ENCODE data around the gene SPRY2.
"Not testable (repeated sequence)": the region's sequence is repeated elsewhere in the genome, so short reads cannot be mapped to it uniquely, and the experiment has no call there.

SPRY2 gene

DNA sequence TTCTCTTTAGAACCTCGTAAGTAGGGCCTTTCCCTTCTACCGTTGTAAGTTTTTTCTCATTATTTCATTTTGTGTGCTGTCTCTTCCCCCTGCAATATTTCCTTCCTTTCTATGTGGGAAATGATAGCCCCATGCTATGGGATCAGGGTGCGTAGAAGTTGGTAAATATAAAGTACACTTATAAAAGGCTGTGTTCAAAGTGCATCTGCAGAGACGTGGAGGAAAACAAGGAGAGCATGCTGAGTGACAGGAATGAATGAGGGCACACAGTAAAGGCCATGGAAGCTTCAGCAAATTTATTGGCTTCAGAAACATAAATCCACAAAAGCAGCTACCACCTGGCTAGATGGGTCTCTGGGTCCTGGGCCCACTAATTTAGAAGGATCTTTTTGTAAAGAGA lies 21.6 kb upstream of the SPRY2 start:
- TF ChIP-seq, protein P1, sequence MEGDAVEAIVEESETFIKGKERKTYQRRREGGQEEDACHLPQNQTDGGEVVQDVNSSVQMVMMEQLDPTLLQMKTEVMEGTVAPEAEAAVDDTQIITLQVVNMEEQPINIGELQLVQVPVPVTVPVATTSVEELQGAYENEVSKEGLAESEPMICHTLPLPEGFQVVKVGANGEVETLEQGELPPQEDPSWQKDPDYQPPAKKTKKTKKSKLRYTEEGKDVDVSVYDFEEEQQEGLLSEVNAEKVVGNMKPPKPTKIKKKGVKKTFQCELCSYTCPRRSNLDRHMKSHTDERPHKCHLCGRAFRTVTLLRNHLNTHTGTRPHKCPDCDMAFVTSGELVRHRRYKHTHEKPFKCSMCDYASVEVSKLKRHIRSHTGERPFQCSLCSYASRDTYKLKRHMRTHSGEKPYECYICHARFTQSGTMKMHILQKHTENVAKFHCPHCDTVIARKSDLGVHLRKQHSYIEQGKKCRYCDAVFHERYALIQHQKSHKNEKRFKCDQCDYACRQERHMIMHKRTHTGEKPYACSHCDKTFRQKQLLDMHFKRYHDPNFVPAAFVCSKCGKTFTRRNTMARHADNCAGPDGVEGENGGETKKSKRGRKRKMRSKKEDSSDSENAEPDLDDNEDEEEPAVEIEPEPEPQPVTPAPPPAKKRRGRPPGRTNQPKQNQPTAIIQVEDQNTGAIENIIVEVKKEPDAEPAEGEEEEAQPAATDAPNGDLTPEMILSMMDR (conservative IDR thresholded peaks at IDR 0.05), result no peak
- H3K27ac ChIP-seq, result no peak overlapping the region

DNA sequence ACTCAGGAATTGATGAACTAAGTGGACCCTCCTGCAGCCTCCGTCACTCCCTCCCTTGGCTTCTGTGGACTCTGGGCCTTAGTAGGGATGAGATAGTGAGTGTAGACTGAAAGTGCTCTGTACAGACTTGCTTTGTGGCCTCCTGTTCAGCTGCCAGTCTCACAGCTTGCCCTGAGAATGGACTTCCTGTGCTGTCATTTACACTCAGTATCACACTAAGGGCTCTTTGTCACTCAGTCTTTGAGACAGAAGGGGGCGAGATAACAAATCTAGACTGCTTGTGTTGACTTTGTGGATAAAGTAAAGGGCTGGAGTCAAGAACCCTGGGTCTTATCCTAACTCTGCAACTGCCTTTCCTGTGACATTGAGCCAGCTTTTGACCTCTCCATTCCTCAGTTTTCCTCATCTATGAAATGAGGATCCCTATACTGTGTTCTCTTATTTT lies 21.0 kb upstream of the SPRY2 start:
- TF ChIP-seq, protein P1 (conservative IDR thresholded peaks at IDR 0.05), result 0 out of 2 replicates have a peak, but pooled peaks have one; percentile 8
- H3K27ac ChIP-seq, result no peak overlapping the region

DNA sequence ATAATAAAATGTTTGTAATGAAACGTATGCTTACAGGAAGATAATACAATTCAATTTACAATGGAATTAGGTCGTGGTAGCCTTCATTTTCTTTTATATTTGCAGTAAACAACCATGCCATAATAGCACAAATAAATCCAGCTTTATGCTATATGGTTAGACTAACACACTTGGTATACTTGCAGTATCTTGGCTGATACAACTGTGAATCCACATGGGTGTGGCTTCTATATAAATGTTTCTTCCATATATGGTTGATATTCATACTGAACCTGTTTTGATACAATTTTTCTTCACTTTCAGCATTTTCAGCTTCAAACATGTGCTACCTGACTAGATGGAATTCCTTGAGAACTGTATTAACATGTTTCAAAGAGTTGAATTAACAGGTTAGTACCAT lies 20.4 kb upstream of the SPRY2 start:
- TF ChIP-seq, protein P1 (conservative IDR thresholded peaks at IDR 0.05), result no peak
- no peak overlapping the region for H3K27ac ChIP-seq

DNA sequence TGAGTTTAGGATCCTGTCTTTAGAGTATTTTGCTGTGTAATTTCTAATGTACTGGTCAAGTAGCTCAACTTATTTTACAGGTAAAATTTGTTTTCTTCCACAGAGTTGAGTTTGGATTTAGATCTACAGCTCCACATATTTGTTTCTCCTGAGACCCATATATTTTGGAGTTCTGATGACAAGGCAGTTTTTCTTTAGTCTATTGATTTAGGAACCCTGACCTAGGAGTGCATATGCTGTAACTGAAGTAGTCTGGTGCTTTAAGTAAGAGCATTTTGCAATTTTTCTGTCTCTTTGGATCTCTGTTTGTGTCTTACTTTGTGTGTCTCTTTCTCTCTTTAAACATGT lies 19.5 kb upstream of the SPRY2 start:
- no peak overlapping the region for H3K27ac ChIP-seq
- TF ChIP-seq, protein P1 (conservative IDR thresholded peaks at IDR 0.05), result no peak

DNA sequence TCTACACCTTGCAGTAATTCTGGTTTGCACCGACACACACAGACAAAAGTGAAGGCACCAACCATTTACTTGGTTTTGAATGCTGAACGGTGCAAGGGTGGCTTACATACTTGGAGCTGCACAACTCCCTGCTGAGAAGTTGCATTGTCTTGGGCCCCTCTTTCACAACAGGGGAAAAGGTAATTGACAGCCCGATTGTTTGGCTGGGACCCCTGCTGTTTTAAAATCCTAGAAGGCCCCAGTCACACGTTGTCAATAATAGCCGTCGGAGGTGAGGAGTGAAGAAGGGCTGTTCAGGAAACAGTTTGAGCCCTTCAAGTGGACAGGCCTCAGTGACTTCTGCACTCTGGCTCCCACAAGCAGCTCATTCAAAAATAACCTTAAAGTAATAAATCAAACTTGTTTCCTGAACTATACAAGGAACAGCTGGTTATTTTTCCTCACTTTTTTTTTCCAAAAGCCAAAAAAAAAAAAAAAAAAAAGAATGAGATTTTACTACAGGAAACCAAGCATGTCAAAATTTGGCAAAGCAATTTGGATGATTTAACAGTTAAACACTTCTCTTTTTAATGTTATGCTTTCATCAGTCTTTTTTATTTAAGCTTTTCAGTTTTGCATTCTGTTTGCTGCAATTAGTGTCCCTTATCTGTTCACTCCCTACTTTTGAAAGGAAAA lies 19.0 kb upstream of the SPRY2 start:
- no peak overlapping the region for H3K27ac ChIP-seq
- TF ChIP-seq, protein P1 (conservative IDR thresholded peaks at IDR 0.05), result no peak

DNA sequence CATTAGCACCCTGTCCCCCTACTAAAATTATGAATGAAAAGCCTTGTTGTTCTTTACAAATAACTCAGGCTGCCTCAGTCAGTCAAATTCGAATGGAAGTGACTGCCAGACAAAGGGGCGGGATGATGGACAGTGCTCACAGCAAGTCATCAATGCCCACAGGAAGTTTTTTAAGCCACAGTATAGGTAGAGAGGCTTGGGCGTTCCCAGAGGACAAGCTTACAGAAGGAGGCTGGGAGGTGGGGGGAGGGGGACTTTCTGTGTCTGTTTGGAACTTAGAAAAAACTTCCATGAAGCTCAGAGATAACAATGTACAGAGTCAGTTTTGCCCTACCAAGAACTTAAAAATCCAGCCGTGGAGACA lies 18.5 kb upstream of the SPRY2 start:
- TF ChIP-seq, protein P1 (conservative IDR thresholded peaks at IDR 0.05), result no peak
- no peak overlapping the region for H3K27ac ChIP-seq

DNA sequence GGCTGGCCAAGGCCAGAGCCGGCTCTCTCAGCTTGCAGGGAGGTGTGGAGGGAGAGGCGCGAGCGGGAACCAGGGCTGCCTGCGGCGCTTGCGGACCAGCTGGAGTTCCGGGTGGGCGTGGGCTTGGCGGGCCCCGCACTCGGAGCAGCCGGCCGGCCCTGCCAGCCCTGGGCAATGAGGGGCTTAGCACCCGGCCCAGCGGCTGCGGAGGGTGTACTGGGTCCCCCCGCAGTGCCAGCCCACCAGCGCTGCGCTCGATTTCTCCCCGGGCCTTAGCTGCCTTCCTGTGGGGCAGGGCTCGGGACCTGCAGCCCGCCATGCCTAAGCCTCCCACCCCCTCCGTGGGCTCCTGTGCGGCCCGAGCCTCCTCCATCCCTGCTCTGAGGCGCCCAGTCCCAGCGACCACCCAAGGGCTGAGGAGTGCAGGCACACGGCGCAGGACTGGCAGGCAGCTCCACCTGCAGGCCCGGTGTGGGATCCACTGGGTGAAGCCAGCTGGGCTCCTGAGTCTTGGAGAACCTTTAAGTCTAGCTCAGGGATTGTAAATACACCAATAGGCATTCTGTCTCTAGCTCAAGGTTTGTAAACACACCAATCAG lies 14.7 kb upstream of the SPRY2 start:
- TF ChIP-seq, protein P1 (conservative IDR thresholded peaks at IDR 0.05), result 0 out of 2 replicates have a peak, but pooled peaks have one; percentile 6
- H3K27ac ChIP-seq, result not testable (repeated sequence)
